ENCODE results near the gene POLD4.
"Not testable (repeated sequence)": the region's sequence is repeated elsewhere in the genome, so short reads cannot be mapped to it uniquely, and the experiment has no call there.

The POLD4 gene

GRCh38 chr11:67353317-67354074 is at the start of gene POLD4:
Gene POLD4, minus strand, starts transcription at chr11:67353546. Its CDS starts 147 bp downstream, at chr11:67353399.
- DNase-seq: peak; percentile 81

GRCh38 chr11:67403085-67403484 is 49.7 kb upstream of the POLD4 start:
- DNase-seq: not testable (repeated sequence)

GRCh38 chr11:67402192-67402839 is 49.0 kb upstream of the POLD4 start:
- DNase-seq: not testable (repeated sequence)

- DNase-seq: peak; percentile 79
Observed at GRCh38 chr11:67401495-67402191, 48.3 kb upstream of the POLD4 start, which contains the start of gene PPP1CA. Gene PPP1CA, minus strand, starts transcription at chr11:67401858. Its CDS starts 76 bp downstream, at chr11:67401782.

GRCh38 chr11:67400942-67401494 is 47.7 kb upstream of the POLD4 start:
- DNase-seq: no peak

DNA sequence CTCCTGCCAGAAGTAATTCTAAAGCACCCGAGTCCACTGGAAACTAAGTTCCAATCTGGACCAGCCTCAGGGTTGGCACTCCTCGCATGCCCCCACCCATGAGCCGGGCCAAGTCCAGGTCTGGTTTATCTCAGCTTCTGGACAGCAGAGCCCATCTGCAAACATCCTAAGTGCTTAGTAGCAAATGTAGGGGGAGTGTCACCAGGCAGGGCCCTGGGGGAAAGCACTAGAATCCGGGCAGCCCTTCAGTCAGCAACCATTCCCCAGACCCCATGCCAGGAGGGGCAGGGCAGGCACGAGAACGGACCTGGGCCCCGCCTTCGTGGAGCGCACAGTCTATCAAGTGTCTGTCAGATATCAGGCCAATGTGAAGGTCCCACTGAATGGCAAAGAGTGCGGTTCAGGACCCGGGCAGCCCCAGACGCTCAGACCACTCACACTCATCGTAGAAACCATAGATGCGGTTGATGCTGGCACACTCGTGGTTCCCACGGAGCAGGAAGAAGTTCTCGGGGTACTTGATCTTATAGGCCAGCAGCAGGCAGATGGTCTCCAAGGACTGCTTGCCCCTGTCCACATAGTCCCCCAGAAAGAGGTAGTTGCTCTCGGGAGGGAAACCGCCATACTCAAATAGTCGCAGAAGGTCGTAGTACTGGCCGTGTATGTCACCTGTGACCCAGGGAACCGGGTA is 47.0 kb upstream of the POLD4 start:
- DNase-seq: no peak

DNA sequence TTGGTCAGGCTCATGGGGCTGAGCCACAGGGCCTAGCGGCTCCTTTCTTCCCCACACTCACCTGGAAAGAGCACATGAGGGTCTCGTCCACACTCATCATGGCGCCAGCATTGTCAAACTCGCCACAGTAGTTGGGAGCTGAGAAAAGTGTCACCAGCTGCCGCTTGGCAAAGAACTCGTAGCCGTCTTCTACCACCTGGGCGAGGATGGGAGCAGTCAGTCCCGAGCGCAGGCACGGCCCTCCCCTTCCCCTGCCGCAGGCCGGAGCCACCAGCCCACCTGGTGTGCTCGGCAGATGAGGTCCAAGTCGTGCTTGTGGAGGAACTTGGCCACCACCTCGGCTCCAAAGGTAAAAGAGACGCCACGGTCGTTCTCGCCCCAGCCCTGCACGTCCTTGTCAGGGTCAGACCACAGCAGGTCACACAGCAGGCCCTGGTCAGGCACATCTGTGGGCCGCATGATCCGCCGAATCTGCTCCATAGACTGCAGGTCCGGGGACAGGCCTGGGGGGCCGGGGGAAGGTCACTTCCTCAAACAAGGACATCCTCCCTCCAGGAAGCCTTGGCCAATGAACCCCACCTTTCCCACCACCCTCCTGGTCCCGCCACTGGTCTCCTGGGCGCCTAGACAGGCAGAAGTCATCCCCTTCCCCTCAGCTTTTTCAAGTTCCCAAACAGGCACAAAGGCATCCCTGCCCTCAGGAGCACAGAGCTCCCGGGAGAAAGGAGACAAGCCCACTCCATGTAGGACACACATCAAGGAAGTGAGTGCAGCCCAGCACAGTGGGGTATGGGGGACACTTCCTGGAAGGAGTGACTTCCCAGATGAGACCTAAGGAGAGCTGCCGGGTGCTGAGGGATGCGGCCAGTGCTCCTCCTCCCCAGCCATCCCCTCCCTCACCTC is 45.6 kb upstream of the POLD4 start:
- DNase-seq: no peak

DNA sequence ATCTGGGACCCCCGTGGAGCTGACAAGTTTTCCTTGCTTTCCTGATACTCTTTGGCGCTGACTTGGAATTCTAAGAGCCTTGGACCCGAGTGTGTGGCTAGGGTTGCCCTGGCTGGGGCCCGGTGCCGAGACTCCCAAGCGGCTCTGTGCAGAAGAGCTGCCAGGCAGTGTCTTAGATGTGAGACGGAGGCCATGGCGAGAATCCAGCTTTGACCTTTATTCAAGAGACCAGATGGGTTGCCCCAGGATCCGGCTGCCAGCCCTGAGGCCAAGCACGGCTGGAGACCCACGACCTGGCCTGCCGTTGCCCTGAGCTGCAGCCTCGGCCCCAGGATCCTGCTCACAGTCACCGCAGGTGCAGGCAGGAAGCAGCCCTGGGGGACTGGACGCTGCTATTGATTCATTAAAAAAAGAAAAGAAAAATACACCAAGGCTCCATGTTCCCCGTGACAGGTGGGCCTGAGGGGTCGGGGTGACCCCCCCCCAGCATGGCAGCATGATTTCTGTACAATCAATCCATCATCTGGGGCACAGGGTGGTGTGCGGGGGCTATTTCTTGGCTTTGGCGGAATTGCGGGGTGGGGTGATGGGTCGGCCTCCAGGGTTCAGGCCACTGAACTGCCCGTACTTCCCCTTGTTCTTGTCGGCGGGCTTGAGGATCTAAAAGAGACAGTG is 44.8 kb upstream of the POLD4 start:
- no peak for DNase-seq

- DNase-seq: no peak
Observed at GRCh38 chr11:67397536-67397935, 44.2 kb upstream of the POLD4 start.

DNA sequence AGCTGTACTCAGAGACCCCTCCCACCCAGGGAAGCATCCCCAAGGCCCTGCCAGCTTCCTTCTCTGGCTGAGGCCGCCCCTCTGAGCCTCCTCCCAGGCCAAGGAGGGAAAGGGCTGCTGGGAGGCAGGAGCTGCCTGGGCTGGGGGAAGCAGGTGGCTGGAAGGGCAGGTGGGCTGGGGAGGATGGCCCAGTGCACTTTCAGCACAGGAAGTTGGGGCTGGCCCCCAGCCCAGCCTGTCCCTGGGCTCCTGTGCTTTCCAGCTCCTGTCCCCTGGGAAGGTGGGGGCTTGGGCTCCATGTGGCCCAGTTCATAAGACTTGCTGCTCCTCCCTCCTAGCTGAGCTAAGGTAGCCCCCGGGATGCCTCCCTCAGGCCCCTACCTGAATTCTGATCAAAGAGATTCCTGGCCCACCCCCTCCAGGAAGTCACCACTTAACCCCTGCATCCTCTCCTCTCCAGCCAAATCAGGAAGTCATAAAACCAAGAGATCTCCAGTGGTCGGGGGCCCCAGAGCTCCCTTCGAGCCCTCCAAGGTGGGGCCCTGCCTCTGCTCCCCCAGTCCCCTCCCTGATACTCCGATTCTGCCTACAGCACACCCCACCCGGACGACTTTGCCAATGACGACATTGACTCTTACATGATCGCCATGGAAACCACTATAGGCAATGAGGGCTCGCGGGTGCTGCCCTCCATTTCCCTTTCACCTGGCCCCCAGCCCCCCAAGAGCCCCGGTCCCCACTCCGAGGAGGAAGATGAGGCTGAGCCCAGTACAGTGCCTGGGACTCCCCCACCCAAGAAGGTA is 43.4 kb upstream of the POLD4 start:
- DNase-seq: no peak

DNA sequence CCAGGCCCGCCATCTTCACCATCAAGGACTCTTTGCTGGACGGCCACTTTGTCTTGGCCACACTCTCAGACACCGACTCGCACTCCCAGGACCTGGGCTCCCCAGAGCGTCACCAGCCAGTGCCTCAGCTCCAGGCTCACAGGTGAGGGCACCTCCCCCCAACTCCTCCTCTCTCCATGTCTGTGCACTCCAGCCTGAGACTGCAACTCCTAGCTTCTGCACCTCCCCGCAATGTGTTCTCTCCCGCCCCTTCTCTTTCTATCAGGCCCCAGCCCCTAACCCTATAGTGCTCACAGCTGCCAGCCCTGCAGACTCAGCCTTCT is 42.9 kb upstream of the POLD4 start:
- DNase-seq: no peak

DNA sequence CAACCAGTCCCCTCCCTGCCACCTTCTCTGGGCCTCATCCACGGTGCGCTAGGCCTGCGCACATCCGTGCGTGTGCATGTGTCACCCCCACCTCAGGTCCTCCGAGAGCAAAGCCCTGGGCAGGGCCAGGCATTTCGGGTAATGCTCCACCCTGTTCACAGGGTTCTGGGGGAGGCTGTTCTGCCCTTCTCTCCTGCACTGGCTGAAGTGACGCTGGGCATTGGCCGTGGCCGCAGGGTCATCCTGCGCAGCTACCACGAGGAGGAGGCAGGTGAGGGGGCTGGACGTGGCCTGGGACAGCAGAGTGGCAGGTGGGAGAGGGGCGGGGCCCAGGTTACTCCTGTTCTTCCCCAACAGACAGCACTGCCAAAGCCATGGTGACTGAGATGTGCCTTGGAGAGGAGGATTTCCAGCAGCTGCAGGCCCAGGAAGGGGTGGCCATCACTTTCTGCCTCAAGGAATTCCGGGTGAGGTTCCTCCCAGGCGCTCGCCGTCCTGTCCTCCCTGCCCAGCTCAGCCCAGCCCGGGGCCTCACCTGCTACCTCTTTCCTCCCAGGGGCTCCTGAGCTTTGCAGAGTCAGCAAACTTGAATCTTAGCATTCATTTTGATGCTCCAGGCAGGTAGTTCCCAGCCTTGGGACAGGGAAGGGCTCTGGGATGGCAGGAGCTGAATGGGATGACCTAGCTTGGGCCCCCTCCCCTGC is 42.4 kb upstream of the POLD4 start:
- DNase-seq: no peak

DNA sequence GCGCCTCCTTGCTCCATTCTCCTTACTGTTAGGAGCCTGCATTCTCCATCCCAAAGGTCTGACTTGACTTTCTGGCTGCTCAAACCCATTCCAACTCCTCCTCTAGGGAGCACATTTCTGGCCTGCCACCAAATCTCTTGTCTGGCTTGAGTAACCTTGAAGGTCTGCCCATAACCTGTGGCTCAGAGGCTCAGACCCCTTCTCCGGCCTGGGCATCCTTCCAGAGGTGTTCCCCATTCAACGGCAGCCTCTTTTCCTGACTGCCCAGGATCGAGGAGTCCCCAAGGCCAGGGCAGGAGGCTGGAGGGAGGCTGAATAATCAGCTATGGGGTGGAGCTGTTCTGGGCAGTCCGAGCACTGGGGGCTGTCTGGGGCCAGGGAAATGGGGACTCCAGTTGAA is 40.6 kb upstream of the POLD4 start:
- DNase-seq: no peak

GRCh38 chr11:67393437-67393836 is 40.1 kb upstream of the POLD4 start:
- DNase-seq: no peak

DNA sequence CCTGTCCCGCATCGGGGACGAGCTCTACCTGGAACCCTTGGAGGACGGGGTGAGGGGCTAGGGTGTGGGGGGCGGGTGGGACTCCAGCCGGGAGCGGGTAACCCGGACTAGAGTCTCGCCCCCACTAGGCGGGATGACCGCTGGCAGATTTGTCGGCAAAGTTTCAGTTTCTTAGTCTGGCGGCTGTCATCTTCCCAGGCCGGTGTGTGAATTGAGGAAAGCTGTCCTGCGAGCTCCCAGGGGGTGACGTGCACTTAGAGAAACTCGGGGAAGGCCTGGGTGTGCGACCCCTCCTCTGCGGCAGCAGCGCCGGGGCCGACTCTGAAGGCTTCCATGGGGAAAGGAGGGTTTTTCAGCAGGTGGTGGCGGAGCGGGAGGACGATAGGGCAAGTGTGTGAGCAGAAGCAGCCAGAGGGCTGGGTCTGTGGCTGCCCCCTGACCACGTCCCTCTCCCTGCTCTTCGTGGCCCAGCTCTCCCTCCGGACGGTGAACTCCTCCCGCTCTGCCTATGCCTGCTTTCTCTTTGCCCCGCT is 38.9 kb upstream of the POLD4 start:
- DNase-seq: no peak

DNA sequence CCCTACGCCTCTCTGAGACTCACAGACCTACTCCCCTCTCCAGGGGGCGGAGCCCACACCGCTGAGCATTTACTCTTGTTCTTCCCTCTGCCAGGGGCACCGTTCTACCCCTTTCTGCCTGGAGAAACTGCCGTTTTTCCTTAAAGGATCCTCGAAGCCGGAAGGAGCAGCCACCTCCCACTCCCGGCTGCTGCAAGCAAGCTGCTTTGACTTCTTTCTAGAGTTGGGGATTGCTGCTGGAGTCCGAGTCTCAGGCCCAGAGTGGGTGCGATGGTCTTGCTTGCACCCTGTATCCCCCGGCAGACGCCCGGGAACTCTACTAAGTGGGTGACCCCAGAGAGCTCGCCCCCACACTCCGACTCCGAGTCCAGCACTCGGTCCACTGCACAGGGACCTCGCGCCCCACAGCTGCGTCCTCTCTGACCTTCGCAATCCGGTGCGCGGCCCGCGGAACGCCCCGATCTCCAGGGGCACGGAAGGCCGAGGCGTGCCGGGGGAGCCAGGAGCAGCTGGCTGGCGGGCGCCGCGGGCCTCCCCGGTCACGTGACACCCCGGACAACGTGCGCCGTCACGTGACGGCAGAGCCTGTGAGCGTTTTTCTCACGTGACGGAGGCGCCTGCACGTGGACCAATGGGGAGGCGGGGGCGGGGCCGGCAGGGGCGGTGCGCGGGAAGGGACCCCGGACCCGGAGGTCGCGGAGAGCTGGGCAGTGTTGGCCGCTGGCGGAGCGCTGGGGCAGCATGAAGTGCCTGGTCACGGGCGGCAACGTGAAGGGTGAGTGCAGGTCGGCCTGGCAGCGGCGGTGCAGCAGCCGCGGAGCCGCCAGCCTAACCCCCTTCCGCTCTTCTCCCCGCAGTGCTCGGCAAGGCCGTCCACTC is 38.2 kb upstream of the POLD4 start, which contains the start of gene RAD9A:
RAD9A (plus strand) TSS at position 683 of the 879 bp plus-strand sequence; CDS start at position 742, 59 bp downstream.
- DNase-seq: peak; percentile 48

DNA sequence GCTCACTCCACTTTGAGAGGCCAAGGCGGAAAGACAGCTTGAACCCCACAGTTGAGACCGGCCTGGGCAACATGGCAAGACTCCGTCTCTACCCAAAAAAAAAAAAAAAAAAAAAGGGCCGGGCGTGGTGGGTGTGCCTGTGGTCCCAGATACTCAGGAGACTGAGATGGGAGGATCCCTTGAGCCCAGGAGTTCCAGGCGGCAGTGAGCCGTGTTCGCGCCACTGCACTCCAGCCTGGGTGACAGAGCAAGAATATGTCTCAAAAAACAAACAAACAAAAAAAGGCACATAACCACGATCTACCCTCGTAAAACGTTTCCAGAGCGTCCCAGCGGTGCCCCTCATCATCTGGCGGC is 37.6 kb upstream of the POLD4 start:
- no peak for DNase-seq

- no peak for DNase-seq
Observed at GRCh38 chr11:67389477-67389876, 36.1 kb upstream of the POLD4 start.

Data from GOT3 (cell line).